DND-41 (cell line): ENCODE data around the gene TSPAN18.

Source experiments
- ATAC-seq: fragments of 200-7000 bp; cut with Tn5 transposase; 3 replicates; pipeline ENCODE4 v1.9.1; 2021; ENCODE audit warnings: low read depth; ENCODE audit not compliant: insufficient read depth
- DNase-seq: peaks from one replicate; pipeline ENCODE4 v3.0.0-alpha.2; 2020
- H2AFZ ChIP-seq: 2 replicates; pipeline ENCODE4 v1.6.0; 2012; ENCODE audit warnings: low read depth, low read length
- H3K27ac ChIP-seq: 2 replicates; pipeline ENCODE4 v1.5.1; 2012; ENCODE audit warnings: low read length, inconsistent platforms
- H3K27me3 ChIP-seq: fragments of 200-600 bp; sonication (generic); 2 replicates; pipeline ENCODE4 v1.6.0; 2012; ENCODE audit warnings: low read length, mild to moderate bottlenecking, inconsistent platforms; ENCODE audit not compliant: insufficient read depth, poor library complexity
- H3K36me3 ChIP-seq: 2 replicates; pipeline ENCODE4 v1.5.1; 2012; ENCODE audit warnings: low read length, inconsistent platforms; ENCODE audit not compliant: insufficient read depth
- H3K4me1 ChIP-seq: 2 replicates; pipeline ENCODE4 v1.5.1; 2012; ENCODE audit warnings: mild to moderate bottlenecking, low read length; ENCODE audit not compliant: insufficient read depth
- H3K4me2 ChIP-seq: 2 replicates; pipeline ENCODE4 v1.6.0; 2012; ENCODE audit warnings: mild to moderate bottlenecking, moderate library complexity, low read length, inconsistent platforms; ENCODE audit not compliant: insufficient read depth
- H3K4me3 ChIP-seq, 2 experiments: fragments of 200-600 bp in 1 of 2; shearing (Covaris generic) in 1 of 2; 2 replicates each; pipeline ENCODE4 v1.5.1; 2012 to 2016; ENCODE audit warnings: inconsistent platforms in 2 of 2, low read length in 2 of 2, mild to moderate bottlenecking in 2 of 2, low read depth in 1 of 2, moderate library complexity in 1 of 2
- H3K79me2 ChIP-seq: 2 replicates; pipeline ENCODE4 v1.6.0; 2012; ENCODE audit warnings: low read length, inconsistent platforms; ENCODE audit not compliant: insufficient read depth
- H3K9ac ChIP-seq: 2 replicates; pipeline ENCODE4 v1.6.0; 2012; ENCODE audit warnings: low read depth, mild to moderate bottlenecking, inconsistent platforms, low read length, moderate library complexity
- H3K9me3 ChIP-seq: 2 replicates; pipeline ENCODE4 v1.5.1; 2012; ENCODE audit warnings: low read length, moderate library complexity, mild to moderate bottlenecking, inconsistent platforms; ENCODE audit not compliant: insufficient read depth, severe bottlenecking
- H4K20me1 ChIP-seq: 2 replicates; pipeline ENCODE4 v1.6.0; 2012; ENCODE audit warnings: low read length; ENCODE audit not compliant: insufficient read depth
- EZH2 ChIP-seq: IDR thresholded peaks from 3 replicates; pipeline ENCODE4 v1.6.1; 2012; ENCODE audit warnings: borderline replicate concordance, low read depth, mild to moderate bottlenecking, moderate library complexity, low read length, inconsistent platforms; ENCODE audit not compliant: severe bottlenecking
- TF ChIP-seq, protein P1 (sequence below): IDR thresholded peaks from 2 replicates; pipeline ENCODE4 v1.5.1; 2012; ENCODE audit warnings: borderline replicate concordance, low read length, moderate library complexity, mild to moderate bottlenecking; ENCODE audit not compliant: poor library complexity, severe bottlenecking; ENCODE audit errors: extremely low read depth

The TSPAN18 gene

DNA sequence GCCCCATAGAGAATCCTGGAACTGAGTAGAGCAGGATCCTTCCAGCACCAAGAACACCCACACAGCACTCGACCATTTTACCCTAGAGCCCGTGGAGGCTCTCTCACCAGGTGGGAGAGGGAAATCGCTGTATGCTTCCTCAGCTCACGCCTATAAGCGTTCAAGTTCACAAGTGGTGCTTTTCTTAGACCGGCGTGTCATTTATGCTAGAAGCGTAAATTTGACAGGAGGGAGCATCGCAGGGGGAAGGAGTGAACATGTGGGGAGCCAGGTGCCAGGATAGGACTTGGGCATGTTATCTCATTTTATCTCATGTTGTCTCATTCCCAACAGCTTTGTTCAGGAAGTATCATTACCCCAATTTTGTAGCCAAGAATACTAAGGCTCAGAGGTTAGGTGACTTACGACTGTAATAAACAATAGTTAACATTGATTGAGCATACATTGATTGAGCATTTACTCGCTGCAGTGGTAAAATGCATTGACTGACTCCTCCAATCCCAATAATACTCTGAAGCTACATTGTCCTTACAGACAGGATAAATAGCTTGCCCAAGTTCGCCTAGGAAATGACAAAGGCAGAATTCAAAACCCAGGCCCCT, 243.0 kb downstream of the TSPAN18 start:
- no peak overlapping the region for H3K27ac ChIP-seq
- no peak overlapping the region for H3K4me2 ChIP-seq
- DNase-seq (no peak), ATAC-seq (no peak)
- H3K4me3 ChIP-seq, result no peak overlapping the region
- H3K36me3 ChIP-seq, result no peaks in the 10 kb centered on the region
- H3K9ac ChIP-seq, result no peak overlapping the region
- no peak overlapping the region for H2AFZ ChIP-seq
- H3K4me1 ChIP-seq, result no peaks in the 10 kb centered on the region
- H3K27me3 ChIP-seq, result no peaks in the 10 kb centered on the region
- TF ChIP-seq, protein P1, sequence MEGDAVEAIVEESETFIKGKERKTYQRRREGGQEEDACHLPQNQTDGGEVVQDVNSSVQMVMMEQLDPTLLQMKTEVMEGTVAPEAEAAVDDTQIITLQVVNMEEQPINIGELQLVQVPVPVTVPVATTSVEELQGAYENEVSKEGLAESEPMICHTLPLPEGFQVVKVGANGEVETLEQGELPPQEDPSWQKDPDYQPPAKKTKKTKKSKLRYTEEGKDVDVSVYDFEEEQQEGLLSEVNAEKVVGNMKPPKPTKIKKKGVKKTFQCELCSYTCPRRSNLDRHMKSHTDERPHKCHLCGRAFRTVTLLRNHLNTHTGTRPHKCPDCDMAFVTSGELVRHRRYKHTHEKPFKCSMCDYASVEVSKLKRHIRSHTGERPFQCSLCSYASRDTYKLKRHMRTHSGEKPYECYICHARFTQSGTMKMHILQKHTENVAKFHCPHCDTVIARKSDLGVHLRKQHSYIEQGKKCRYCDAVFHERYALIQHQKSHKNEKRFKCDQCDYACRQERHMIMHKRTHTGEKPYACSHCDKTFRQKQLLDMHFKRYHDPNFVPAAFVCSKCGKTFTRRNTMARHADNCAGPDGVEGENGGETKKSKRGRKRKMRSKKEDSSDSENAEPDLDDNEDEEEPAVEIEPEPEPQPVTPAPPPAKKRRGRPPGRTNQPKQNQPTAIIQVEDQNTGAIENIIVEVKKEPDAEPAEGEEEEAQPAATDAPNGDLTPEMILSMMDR, result no peak
- TF ChIP-seq EZH2, result no peak
- no peaks in the 10 kb centered on the region for H3K9me3 ChIP-seq
- H4K20me1 ChIP-seq, result no peaks in the 10 kb centered on the region
- no peaks in the 10 kb centered on the region for H3K79me2 ChIP-seq

DNA sequence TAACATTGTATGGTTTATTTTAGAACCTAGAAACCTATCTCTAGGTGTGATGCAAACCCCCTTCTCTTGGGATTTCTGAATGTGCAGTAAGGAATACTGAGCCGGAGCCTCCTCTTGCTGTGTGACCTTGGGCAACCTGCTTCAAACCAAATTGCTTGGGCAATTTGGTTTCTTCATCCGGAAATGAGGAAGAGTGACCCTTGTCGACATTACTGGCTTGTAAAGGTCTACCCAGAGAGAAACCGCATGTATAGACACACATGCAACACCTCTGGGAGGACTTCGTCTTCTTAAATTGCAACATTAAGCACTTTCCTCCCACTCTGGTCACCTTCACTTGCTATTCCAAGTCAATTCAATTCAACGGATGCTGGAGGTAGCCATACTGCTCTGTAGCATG, 243.5 kb downstream of the TSPAN18 start:
- no peak for TF ChIP-seq EZH2
- TF ChIP-seq, protein P1, result no peak
- no peak overlapping the region for H2AFZ ChIP-seq
- no peaks in the 10 kb centered on the region for H3K4me1 ChIP-seq
- H3K4me2 ChIP-seq, result no peak overlapping the region
- H3K79me2 ChIP-seq, result no peaks in the 10 kb centered on the region
- no peaks in the 10 kb centered on the region for H3K9me3 ChIP-seq
- no peaks in the 10 kb centered on the region for H4K20me1 ChIP-seq
- ATAC-seq (no peak), DNase-seq (no peak)
- H3K4me3 ChIP-seq, result no peak overlapping the region
- no peaks in the 10 kb centered on the region for H3K27me3 ChIP-seq
- H3K9ac ChIP-seq, result no peak overlapping the region
- no peak overlapping the region for H3K27ac ChIP-seq
- H3K36me3 ChIP-seq, result no peaks in the 10 kb centered on the region

DNA sequence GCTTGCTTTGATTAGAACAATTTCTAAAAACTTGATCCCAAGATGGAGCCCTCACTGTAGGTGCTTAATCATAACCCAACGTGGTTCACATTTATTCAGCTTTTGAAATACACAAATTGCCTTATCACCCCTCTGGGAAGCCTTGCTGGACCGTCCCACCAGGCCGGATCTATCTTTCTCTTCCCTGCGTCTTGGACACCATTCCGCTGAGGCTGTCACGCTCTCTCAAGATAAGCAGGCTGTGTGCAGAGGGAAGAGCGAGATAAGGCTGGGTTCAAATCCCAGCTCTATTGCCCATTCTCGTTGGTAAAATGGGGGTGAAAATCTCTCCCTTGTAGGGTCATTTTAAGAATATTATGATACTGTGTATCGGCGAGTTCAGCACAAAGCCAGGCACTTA, 244.4 kb downstream of the TSPAN18 start:
- H3K4me2 ChIP-seq, result no peak overlapping the region
- H3K79me2 ChIP-seq, result no peaks in the 10 kb centered on the region
- no peaks in the 10 kb centered on the region for H3K27me3 ChIP-seq
- ATAC-seq (no peak), DNase-seq (no peak)
- H3K27ac ChIP-seq, result no peak overlapping the region
- H3K4me1 ChIP-seq, result no peaks in the 10 kb centered on the region
- H3K36me3 ChIP-seq, result no peaks in the 10 kb centered on the region
- no peaks in the 10 kb centered on the region for H3K9me3 ChIP-seq
- no peaks in the 10 kb centered on the region for H4K20me1 ChIP-seq
- TF ChIP-seq EZH2, result no peak
- TF ChIP-seq, protein P1, result no peak
- H2AFZ ChIP-seq, result no peak overlapping the region
- H3K4me3 ChIP-seq, result no peak overlapping the region
- H3K9ac ChIP-seq, result no peak overlapping the region
